DMS153 (cell line): ENCODE measurements around the gene ARL13B.
"Not testable (repeated sequence)": the region's sequence is repeated elsewhere in the genome, so short reads cannot be mapped to it uniquely, and the experiment has no call there.

Experiments
- DNase-seq: peaks from one replicate; lab custom pipeline; 2025; lab: John Stamatoyannopoulos, UW

The ARL13B gene

DNA sequence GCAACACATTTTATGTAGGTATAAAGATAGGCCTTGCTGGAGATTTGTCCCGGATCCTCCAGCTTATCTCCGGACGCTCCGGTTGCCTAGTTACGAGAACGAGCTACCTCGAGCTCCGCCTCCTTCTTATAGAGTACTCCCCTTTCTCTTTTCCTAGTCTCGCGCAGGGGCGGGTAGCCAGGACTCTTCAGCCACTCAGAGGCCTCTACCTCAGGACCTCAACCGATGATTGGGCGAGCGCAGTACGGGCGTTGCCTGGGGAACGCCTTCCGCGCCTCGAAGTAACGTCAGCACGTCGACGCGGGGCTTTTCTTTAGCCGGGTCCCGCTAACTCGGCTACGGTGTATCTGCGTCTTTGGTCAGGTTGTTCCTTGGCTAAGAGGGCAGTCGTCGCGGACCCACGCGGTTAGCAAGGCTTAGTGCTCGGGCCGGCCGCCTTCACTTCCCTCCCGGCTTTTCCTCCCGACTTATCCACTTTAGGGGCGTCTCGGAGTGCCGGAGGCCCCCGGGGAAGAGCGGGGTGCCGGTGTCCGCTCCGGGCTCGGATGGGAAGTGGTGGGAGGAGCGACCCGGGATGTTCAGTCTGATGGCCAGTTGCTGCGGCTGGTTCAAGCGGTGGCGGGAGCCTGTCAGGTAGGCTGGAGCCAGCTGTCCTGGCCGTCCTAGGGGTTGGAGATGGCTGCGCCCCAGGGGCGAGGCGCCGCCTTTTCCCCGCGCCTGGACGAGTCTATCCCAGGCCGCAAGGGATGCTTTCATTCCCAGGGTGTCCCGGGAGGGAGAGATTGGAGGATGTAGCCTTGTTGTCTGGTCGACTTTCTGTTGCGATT is at the start of gene ARL13B:
Gene ARL13B, plus strand, starts transcription at position 306 of the 827 bp plus-strand sequence. Its CDS starts 269 bp downstream, at position 575.
- DNase-seq: peak; percentile 97

DNA sequence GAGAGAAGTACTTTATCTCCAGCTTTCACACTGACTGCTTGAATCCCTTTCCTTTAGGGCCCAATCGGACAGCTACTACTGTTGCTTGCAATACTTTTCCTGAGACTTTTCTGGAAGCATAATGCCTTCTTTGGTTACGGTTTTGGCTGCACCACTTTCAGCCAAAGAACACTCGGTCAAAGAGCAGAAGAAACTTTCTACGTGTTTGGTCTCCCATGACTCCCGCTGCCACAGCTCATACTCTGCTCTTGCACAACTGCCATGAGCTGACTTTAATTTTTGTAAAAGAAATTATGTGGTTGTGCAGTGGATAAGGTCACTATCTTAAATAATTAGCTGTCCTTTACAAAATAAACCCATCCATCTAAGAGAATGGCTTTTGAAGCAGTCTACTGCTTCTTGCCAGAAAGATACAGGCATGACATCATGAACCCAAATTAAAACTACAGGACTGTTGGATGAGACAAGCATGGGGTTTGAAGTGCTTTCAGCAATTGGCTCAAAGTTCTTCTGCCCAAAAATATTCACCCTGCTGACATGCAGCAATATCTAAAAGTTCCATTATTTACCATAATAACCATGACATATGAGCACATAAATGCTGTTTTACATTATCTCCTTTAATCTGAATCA is 48.2 kb upstream of the ARL13B start:
- no peak for DNase-seq

- no peak for DNase-seq
These were observed 45.4 kb upstream of the ARL13B start for GRCh38 chr3:93934366-93935046.

DNA sequence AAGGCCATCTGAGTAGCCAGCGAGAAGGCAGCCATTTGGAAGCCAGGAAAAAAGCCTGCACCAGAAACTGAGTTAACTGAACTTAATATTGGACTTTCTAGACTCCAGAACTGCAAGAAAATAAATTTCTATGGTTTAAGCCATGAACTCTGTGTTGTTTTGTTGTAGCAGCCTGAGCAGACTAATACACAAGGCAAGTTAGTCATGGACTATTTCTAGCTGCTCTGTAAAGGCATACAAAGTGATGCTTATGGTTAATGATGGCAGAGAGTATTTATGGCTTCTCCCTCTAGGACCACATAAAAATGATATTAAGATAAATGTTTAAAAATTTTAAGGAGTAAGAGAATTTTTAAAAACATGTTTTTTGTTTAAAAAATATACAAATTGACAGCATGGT is 43.4 kb upstream of the ARL13B start:
- no peak for DNase-seq

- not testable (repeated sequence) for DNase-seq
These were observed 42.5 kb upstream of the ARL13B start for GRCh38 chr3:93937485-93937884.

DNA sequence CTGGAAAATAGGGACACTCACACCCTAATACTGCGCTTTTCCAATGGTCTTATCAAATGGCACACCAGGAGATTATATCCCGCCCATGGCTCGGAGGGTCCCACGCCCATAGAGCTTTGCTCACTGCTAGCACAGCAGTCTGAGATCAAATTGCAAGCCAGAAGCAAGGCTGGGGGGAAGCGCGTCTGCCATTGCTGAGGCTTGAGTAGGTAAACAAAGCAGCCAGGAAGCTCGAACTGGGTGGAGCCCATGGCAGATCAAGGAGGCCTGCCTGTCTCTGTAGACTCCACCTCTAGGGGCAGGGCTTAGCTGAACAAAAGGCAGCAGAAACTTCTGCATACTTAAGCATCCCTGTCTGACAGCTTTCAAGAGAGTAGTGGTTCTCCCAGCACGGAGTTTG is 30.0 kb upstream of the ARL13B start:
- DNase-seq: peak; percentile 22

DNA sequence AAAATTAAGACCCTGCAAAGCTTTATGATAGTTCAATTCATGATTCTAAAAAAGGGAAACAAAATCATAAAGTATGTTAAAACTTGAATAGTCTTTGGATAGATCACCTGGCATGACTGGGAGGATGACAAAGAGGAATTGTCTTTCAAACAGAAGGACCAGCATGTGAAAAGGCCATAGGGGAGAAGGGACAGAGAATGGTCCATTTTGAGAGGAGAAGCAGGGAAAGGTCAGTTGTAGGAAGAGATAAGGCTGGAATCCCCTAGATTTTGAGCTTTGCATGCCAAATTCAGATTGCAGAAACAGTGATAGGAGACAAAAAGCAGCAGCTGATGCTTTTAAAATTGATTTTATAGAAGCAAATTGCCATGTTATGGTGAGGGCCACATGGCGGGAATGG is 18.9 kb upstream of the ARL13B start:
- no peak for DNase-seq

DNA sequence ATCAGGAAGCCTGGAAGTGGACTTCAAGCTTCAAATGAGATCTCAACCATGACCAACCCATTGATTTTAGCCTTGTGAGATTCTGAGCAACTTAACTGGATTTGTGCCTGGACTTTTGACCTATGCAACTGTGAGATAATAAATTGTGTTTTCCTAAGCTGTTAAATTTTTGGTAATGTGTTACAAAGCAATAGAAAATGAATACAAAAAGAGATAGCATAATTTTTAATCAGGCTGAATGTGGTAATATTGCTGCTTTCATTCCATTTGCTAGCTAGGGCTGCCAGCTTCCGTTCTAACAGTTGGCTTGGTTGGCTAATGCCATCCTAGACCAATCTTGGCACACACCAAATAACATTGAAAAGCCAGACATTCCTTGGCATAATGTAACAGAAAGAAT is 18.5 kb upstream of the ARL13B start:
- DNase-seq: no peak

GRCh38 chr3:93962798-93963197 is 17.2 kb upstream of the ARL13B start:
- no peak for DNase-seq

DNA sequence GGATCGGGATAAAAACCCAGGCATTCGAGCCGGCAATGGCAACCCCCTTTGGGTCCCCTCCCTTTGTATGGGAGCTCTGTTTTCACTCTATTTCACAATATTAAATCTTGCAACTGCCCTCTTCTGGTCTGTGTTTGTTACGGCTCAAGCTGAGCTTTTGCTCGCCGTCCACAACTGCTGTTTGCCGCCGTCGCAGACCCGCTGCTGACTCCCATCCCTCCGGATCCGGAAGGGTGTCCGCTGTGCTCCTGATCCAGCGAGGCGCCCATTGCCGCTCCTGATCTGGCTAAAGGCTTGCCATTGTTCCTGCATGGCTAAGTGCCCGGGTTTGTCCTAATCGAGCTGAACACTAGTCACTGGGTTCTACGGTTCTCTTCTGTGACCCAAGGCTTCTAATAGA is 14.8 kb upstream of the ARL13B start:
- not testable (repeated sequence) for DNase-seq

GRCh38 chr3:93969443-93969842 is 10.5 kb upstream of the ARL13B start:
- no peak for DNase-seq

DNA sequence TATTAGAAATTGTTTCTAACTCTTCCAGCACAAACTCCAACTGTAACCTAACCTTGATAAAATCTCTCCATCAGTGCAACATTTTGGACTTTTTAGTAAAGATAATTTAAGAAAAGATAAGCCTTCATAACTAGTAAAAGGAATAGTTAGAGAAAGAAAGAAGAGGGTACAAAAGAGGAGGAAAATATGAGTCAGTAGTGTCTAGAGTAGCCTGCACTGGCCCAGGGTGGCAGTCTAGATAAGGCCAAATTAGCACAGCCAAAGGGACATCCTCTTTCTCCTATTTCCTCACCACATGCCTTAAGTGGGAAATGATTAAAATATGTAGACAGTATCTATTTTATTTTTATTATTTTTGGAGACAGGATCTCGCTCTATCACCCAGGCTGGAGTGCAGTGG is 10.0 kb upstream of the ARL13B start:
- DNase-seq: no peak

DNA sequence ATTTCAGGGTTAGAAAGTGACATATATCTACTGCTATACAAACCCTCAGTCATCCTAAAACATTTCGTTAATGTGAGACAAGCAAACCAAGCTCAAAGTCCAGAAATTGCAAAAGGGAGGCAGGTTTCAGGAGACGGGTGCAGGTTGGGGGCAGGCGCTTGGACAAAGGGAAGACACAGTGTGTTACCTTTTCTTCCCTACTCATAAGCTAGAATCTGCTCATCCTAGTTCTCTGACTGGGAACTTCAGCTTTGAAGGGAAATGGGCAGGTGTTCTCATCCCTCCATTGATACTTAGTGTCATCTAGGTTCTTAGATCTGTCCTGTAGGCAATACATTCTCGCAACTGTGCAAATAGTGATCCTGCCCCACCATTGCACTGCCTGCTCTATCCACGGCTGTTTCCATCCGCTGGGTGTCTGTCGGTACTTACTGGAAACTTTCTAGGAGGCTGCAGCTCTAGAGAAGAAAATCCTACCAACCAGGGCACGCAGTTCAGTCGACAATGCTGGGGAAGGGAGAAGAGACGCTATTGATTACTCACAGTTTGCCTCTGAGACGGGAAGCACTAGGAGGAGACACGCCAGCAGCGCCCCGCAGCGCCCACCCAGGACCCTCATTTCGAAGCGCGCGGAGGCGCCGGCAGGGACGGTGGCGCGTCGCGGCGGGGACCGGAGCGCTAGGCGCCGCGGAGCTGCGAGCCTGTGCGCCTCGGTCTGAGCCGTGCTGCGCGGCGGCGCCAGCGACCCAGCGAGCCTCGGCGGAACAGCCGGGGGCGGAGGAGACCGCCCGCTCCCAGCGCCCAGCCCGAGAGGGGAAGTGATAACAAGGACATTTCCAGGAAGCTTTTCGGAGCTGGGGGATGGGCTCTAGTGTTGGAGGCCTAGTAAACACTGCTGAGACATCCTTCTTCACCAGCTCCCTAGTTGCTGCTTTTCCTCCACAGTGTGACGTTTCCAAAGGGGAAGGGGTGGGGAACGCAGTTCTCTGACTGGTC is 6.5 kb upstream of the ARL13B start, which contains the start of gene PROS1:
Gene PROS1, minus strand, starts transcription at position 766 of the 996 bp plus-strand sequence. Its CDS starts 147 bp downstream, at position 619.
- peak; percentile 59 for DNase-seq

GRCh38 chr3:93981649-93982048 is 1.7 kb downstream of the ARL13B start:
- no peak for DNase-seq

- no peak for DNase-seq
These were observed 3.5 kb downstream of the ARL13B start for GRCh38 chr3:93983408-93983807.

DNA sequence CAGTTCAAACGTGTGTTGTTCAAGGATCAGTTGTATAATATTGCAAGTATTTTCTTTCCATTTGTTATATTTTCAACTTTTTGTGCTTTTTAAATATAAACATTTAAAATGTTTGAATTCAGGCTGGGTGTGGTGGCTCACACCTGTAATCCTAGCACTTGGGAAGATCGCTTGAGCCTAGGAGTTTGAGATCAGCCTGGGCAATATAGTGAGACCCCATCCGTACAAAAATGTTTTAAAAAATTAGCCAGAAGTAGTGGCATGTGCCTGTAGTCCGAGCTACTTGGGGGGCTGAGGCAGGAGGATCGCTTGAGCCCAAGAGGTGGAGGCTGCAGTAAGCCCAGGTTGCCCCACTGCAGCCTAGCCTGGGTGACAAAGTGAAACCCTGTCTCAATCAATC is 4.7 kb downstream of the ARL13B start:
- DNase-seq: no peak

DNA sequence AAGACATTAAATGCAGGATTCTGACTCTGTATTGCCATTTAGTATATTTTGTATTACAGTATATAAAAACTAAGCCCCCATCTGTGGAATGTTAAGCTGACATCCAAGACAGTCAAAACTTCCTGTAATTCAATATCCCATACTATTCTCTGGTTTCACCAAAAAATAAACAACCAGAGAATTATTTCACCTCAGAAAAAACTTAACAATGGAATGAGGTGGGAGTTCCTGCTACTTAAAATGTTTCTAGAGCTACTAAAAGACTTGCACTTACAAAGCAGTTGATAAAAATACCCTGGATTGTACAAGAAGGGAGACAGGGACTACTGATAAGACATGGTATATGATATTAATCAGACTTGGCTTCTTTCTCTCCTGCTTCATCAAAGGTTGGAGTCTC is 8.3 kb downstream of the ARL13B start:
- DNase-seq: no peak

DNA sequence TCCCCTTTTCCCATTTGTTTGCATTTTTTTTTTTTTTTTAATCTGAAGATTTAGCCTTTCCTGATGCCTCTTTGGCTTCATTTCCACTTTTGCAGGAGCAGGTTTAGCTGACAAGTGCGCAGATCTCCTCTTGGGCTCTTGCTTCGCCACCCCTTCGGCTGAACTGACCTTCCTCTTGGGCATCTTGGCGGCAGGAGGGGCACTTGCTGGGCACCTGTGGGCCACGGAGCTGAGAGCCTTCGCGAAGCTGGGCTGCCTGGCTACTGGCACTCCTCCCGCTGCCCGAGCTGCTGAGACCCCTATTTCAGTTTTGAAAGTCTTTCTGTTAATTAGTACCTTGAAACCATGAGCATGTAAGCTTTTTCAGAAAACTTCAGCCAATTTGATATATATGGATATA is 8.8 kb downstream of the ARL13B start:
- DNase-seq: no peak

DNA sequence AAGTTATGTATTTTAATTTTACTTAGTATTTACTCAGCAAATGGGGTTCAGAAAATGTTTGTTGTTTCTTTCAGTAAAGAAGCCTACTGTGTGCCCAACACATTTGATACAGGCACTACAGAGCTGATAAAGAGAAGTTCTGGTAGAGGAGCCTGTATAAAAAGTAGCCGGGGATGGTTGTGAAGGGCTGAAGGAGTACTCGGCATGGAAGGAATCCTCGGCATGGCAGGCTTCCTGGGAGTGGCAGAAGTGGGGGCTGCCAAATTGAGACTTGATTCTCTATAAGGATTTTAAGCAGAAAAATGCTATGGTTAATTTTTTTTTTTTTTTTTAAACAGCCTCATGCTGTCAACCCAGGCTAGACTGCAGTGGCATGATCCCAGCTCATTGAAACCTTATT is 9.3 kb downstream of the ARL13B start:
- DNase-seq: no peak

DNA sequence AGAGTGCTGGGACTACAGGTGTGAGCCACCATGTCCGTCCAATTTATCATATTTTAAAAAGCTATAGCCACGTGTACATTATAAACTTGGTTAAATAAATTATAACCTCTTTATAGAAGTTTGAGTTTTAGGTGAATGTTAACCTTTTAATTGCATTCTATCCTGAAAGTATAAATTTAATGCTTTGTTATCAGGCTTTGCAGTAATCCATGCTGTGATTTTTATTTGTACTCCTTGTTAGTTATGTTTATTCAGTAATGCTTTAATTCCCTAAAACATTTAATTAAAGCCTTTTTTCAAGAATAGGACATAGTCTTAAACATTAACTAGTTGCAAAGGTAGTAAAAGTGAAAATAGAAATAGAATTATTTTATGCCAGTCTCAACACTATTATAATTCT is 11.7 kb downstream of the ARL13B start:
- DNase-seq: no peak

- DNase-seq: no peak
These were observed 12.3 kb downstream of the ARL13B start for GRCh38 chr3:93992207-93992606.

- DNase-seq: no peak
These were observed 14.1 kb downstream of the ARL13B start for GRCh38 chr3:93994056-93994455.
